SK-N-MC (cell line): ENCODE measurements around the gene TTC31.

Experiments used
- EZH2 ChIP-seq: fragments of 200-600 bp; sonication (generic); IDR thresholded peaks from one replicate; pipeline ENCODE4 v1.6.1; 2017; ENCODE audit warnings: antibody characterized with exemption
- POLR2AphosphoS5 ChIP-seq: IDR thresholded peaks from 2 replicates; pipeline ENCODE4 v1.6.1; 2012; ENCODE audit warnings: mild to moderate bottlenecking, low read depth, low read length, borderline replicate concordance

DNA sequence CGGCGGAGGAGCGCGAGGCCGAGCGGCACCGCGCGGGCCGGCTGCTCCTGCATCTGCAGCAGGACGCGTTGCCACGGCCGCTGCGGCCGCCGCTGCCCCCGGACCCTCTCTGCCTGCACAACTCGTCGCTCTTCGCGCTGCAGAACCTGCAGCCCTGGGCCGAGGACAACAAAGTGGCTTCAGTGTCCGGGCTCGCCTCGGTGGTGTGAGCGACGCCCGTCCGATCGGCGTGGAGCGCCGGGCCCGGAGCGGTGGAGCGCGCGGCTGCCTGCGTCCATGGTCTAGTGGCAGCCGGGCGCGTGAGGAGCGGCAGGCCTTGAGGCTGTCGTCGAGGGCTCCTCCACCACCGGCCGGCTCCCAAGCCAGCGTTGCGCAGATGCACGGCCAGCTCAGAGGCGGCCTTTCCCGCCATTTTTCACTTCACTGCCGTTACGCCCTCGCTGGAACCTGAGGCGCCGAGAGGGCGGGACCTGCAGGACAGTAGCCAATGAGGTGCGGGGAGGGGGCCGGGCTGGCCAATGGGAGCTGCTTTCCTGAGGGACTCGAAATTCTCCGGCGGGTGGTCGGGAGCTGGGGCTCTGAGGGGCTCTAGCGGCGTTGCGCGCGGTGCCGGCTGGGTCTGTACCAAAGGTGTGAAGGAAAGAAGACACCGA is 33.2 kb downstream of the TTC31 start:
- TF ChIP-seq POLR2AphosphoS5 (no peak), EZH2 (no peak)
